HG03442 (cell line): ENCODE measurements around the gene SLC7A7.
A peak's percentile ranks its signal among the peaks of the same experiment; 100 is the strongest.
"Not testable (repeated sequence)": the region's sequence is repeated elsewhere in the genome, so short reads cannot be mapped to it uniquely, and the experiment has no call there.

Experiments used
- ATAC-seq: cut with Tn5 transposase; IDR thresholded peaks from one replicate; pipeline ENCODE4 v1.9.1; 2021; ENCODE audit warnings: mild to moderate bottlenecking, moderate library complexity; ENCODE audit not compliant: unreplicated experiment

SLC7A7 gene

DNA sequence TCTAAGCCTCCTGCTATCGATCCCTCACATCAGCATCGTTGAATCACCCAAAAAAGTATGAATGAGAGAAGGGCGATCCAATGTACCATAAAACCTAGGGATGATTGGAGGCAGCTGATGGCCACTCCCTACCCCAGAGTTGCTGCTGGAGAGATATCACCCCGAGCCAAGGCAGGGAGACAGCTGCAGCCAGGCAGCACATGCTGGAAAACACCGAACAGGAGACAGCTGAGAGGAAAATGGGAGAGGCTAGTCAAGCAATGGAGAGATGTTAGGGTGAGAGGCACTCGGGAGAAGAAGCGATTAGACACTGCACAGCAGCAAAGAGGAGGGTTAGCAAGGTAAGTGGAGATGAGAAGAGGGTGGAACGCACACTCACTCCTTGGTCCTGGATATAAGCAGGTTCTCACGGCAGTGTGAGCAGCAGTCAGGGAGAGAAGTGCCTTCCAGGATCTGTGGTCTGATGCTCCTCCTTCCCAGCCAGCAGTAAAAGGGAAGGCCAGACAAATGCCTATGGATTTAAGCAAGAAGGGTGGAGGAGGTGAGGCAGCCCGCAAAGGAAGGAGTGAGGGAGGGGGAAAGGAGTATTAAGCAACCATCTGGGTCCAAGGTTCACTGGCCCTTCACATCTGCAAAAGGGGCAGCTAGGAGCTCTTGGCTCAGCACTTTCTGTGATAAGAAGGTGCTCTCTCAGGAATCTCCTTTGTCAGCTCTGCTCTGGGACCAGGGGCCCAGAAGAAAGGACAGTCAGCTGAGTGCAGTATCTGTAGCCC is at the start of gene SLC7A7:
TSS of gene SLC7A7 (minus strand) at position 495 of the 773 bp plus-strand sequence. CDS start 2,037 bp downstream, outside the sequence.
- ATAC-seq, result peak; percentile 7

DNA sequence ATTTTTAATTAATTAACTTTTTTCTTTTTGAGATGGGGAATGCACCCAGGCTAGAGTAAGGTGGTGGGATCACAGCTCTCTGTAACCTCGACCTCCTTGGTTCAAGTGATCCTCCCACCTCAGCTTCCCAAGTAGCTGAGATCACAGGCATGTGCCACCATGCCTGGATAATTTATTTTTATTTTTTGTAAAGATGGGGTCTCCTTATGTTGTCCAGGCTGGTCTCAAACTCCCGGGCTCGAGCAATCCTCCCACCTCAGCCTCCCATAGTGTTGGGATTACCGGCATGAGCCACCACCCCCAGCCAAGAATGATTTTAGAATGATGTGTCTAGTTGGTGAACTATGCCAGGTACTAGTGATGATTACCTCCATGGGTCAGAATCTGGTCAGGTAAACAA is 49.7 kb upstream of the SLC7A7 start:
- ATAC-seq, result no peak

DNA sequence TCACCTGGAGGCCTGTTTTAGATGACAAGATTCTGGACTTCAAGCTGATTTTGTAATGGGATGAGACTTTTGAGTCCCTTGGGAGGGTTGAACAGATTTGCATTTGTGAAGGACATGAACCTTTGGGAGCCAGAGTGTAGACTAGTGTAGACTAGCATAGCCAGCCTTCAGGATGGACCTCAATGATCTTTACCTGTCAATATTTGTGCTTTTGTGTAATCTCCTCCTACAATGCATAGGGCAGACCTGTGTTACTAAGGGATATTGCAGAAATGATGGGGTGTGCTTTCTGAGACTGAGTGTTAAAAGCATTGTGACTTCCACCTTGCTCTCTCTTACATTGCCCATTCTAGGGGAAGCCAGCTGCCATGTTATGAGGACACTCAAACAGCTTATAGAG is 46.4 kb upstream of the SLC7A7 start:
- no peak for ATAC-seq

DNA sequence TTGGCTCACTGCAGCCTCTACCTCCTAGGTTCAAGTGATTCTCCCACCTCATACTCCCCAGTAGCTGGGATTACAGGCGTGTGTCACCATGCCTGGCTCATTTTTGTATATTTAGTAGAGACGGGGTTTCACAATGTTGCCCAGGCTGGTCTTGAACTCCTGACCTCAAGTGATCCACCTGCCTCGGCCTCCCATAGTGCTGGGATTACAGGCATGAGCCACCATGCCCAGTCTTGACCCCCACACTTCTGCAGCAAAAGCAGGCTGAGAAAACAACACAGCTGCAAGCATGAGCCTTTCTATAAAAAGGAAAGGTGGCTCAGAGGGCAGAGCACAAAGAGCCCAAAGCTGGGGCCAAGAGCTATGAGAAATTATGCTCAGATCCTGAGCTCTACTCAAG is 45.1 kb upstream of the SLC7A7 start:
- ATAC-seq, result not testable (repeated sequence)

DNA sequence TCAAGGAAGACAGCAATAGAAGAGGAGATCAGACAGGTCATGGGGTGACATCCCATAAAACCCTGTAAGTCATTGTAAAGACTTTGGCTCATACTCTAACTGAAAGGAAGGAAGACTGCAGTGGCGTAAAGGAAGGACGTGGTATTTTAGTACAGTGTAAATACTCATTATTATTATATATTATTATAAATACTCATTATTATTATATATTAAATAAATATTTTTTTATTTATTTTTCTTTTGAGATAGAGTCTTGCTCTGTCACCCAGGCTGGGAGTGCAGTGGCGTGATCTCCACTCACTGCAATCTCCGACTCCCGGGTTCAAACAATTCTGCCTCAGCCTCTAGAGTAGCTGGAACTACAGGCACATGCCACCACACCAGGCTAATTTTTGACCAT is 41.2 kb upstream of the SLC7A7 start:
- no peak for ATAC-seq

DNA sequence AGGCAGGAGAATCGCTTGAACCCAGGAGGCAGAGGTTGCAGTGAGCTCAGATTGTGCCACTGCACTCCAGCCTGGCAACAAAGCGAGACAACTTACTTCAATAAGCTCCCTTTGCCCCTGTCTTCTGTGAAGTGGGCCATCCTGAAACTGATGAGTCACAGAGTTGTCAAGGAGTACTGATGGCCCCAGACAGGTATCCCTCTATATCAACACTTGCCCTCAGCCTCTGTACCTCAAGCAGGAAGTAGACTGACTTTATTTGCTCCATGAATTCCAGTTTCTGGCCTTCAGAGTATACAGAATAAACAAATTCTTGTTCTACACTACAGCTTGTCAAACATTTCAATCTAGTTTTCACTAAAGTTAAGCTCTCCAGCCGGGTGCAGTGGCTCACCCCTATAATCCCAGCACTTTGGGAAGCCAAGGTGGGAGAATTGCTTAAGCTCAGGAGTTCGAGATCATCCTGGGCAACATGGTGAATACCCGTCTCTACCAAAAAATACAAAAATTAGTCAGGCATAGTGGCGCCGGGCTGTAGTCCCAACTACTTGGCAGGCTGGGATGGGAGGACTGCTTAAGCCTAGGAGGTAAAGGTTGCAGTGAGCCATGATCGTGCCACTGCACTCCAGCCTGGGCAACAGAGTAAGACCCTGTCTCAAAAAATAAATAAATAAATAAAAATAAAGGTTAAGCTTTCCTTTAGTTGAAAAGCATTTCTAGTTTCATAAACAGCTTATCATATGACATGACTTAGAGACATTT is 39.9 kb upstream of the SLC7A7 start:
- no peak for ATAC-seq

DNA sequence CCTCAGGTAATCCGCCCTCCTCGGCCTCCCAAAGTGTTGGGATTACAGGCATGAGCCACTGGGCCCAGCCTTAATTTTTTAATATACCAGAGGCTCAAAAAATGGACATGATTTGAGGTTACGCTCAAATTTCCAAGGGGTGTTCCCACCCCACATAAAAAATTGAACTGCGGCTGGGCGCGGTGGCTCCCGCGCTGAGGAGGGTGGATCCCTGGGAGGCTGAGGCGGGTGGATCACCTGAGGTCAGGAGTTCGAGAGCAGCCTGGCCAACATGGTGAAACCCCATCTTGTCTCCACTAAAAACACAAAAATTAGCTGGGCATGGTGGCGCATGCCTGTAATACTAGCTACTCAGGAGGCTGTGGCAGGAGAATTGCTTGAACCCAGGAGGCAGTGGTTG is 39.1 kb upstream of the SLC7A7 start:
- not testable (repeated sequence) for ATAC-seq

DNA sequence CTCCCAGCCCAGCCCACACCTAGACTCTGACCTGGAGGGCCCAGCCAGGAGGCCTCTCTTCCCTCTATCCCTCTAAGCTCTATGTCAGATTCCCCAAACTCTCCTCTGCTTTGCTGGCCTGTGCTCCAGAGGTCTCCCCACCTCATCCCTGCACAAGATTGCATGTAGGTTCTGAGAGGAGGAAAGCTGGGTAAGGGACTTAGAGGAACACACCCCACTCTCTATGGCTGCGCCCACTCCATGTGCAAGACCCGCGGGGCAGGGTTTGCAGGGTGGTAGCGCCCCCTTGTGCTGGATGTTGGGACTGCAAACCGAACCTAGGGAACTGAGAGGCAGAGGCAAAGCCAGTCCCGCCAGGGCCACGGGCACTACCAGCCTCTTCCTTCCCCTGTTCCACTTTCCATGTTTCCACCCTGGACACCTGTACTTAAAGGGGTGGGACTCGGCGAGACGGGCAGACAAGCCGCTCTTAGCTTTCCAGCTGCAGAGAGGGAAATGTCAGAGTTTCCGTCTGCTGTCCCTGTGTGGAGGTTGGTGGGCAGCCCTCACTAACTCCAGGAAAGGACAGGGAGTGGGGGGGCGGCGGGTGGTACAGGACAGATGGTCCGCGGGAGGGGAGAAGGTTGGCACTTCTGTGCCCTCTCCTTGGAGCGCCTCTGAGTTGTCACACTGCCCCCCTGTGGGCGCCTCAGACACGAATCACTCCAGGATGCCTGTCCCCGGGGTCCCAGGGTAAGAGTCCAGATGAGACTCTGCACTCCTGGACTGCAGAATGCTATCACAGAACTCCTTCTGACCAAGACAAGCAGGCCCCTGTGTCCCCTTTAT is 37.9 kb upstream of the SLC7A7 start:
- peak; percentile 63 for ATAC-seq

DNA sequence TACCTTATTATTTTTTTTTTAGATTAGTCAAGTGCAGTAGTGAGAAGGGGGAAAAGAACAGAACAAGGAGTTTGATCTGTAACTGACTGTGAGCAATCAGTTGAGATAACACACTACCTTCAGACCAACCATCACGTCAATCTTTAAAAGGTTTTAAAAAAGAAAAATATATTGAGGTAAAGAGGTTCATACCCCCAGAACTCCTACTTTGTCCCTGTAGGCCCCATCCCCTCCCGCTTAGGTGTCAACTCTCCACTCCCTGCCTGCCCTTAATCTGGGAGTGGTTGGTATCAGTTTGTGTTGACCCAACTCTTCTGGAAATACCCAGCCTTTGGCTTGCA is 37.3 kb upstream of the SLC7A7 start:
- no peak for ATAC-seq

DNA sequence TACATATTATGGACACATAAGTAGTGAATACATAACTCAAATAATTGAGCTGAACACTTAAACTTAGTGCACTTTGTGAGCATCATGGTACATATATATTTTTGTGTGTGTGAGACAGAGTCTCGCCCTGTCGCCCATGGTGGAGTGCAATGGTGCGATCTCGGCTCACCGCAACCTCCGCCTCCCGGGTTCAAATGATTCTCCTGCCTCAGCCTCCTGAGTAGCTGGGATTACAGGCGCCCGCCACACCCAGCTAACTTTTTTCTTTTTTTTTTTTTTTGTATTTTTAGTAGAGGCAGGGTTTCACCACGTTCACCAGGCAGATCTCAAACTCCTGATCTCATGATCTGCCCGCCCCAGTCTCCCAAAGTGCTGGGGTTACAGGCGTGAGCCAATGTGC is 36.9 kb upstream of the SLC7A7 start:
- not testable (repeated sequence) for ATAC-seq

DNA sequence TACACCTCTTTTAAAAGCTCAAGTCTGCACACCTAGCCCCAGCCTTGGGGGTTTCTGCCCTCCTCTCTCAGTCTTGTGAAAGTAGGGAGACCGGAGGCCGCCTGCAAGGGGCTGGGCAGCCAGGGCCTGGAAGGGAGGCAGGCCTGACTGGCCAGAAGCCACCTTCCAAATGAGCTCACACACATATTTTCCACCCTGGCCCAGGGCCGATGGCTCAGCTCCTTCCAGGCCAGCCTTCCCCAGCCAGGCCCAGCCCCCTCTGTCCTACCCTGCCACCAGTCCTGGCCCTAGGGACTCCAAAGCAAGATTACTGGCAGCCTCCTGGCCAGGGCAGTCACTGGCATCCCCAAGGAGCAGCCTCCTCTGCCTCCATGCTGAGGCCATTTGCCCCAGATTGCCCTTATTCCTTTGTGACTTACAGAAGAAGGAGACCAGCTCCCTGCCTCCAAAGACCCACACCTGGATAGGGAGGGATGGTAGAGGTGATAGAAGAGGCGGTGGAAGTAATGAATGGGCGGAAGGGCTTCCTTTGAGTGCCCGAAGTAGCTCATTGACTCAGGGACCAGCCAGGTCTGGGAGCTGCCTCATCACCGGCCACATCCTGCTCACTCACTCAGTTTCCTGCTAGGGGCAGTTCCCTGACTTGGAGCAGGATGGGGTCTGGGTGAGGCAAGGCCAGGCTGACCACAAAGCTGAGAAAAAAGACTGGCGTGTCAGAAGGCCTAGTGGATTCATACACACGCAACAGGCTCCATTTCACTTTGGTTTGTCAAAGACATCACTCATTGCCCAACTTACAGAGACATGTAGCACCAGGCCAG is 35.9 kb upstream of the SLC7A7 start:
- ATAC-seq, result no peak

DNA sequence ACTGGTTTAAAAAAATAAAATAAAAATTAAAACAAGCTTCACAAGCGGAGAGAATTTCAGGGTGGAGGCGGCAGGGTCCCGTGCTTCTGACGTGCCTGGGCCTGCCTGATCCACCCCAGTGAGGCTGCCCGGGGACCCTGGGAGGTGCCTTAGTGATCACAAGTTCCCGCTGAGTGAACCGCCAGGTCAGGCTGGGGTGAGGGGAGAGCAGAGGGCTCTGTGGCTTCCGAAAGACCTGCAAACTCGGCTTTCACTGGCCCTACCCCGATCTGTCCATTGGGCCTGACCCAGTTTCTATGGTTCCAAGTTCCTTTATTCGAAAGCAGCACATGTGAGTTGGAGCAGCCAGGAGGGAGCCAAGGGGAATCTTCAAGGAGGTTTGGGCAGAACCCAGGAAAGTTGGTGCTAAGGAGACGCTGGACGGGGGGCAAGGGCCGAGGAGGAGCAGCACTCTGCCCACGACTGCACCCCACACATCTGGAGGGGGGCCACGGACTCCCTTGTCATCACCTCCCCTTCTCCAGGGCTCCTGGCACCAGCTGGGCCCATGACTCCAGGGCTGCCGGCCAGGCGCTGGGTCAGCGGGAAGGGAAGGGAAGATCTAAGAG is 34.1 kb upstream of the SLC7A7 start:
- no peak for ATAC-seq

DNA sequence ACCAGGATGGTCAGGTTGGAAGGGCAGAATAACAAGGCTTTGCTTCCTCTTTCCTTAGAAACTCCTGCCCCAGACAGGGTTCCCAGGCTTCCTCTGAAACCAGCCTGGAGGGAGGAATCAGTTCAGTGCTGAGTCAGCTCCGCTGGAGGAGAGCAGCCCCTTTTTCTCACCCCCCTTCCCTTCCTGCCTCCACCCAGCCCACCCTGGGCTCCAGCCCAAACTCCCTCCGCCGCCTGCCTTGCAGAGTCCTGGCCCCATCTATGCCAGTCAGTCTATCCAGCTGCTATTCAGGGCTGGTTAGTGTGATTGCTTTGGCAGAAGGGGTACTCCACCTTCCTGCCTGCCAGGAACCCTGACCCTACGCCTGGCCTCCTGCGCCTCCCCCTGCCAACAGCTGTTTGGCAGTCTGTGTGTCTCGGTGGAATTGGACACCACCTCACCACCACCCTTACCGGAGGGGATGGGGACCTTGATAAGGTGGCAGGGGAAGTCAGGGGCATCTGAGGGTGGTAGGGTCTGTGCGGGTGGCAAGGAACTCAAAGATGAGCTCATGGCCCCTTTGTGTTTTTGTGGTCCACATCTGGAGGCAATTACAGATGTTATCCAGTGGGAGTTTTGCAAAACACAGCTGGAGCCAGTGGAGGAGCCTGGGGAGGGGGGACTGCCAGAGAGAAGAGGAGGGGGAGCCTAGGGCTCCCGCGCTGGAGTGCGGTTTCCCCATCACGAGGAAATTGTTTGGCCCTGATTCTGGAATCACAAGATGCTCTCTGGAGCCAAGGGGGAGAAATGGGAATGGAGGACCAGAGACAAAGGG is 33.3 kb upstream of the SLC7A7 start:
- no peak for ATAC-seq

DNA sequence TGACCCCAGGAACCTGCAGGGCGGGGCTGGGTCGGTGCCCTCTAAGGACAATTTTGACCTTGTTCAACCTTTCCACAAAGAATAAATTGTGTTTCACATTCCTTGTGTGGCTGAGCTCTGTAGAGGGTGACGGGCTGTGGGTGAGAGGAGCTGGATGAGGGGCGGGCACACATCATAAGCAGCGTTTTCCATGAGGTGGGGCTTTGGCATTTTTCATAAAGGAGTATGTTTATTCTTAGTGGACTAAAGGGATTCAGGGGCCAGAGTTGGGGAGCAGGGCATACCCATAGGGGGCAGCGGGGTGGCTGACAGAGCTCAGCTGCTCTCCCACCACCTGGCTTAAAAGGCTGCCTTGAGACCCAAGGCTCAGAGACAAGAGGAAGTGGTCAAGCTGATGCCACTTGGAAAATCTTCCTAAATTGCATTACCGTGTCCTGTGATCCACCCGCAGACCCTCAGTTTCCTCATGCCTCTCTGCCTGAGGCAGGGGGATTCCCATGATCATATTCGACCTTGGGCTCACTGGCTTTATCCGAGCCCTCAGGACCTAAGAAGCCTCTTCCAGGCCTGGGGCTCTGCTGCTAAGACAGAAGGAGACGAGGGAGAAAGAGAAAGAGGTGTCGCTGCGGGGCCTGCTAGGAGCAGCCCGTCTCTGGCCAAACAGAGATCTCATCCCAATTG is 32.6 kb upstream of the SLC7A7 start:
- ATAC-seq, result no peak

DNA sequence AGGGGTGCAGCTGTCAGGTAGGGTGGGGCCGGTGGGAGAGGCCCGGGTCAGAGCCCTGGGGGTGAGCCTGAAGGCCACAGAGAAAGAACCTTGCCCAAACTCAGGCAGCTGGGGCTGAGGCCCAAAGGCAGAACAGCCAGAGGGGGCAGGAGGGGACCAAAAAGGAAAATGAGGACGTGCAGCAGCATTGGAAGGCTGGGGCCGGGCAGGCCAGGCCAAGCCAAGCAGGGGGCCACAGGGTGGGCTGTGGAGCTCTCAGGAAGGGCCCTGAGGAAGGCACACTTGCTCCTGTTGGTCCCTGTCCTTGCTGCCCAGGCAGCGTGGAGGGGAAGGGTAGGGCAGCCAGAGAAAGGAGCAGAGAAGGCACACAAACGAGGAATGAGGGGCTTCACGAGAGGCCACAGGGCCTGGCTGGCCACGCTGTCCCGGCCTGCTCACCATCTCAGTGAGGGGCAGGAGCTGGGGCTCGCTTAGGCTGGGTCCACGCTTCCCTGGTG is 31.6 kb upstream of the SLC7A7 start:
- ATAC-seq, result no peak

DNA sequence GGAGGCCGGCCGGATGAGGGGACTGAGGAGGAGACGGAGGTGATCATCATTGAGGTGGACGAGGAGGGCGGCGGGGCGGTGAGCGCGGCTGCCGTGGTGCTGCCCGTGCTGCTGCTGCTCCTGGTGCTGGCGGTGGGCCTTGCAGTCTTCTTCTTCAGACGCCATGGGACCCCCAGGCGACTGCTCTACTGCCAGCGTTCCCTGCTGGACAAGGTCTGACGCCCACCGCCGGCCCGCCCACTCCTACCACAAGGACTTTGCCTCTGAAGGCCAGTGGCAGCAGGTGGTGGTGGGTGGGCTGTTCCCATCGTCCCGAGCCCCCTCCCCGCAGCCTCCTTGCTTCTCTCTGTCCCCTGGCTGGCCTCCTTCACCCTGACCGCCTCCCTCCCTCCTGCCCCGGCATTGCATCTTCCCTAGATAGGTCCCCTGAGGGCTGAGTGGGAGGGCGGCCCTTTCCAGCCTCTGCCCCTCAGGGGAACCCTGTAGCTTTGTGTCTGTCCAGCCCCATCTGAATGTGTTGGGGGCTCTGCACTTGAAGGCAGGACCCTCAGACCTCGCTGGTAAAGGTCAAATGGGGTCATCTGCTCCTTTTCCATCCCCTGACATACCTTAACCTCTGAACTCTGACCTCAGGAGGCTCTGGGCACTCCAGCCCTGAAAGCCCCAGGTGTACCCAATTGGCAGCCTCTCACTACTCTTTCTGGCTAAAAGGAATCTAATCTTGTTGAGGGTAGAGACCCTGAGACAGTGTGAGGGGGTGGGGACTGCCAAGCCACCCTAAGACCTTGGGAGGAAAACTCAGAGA is 30.8 kb upstream of the SLC7A7 start:
- no peak for ATAC-seq

DNA sequence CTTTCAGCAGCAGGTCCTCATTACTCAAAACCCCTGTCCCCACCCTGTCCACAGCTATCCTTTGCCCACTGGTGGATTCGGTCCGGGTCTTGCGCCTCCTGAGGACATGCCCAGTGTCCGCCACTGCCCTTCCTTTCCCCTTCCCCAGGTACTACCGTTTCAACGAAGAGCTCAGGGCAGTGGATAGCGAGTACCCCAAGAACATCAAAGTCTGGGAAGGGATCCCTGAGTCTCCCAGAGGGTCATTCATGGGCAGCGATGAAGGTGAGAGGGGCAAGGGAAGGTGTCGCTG is 29.8 kb upstream of the SLC7A7 start:
- ATAC-seq, result no peak
